ENCODE data around the gene FLYWCH1.

GRCh38 chr16:2960183-2961010, 48.7 kb downstream of the FLYWCH1 start:
- TF ChIP-seq CTCF (conservative IDR thresholded peaks at IDR 0.05; ENCODE audit: low read length) = no peak
- TF ChIP-seq EZH2phosphoT487 (IDR thresholded peaks at IDR 0.05; ENCODE audit: borderline replicate concordance) = no peak

All from Loucy (cell line).